Endothelial cell (in vitro differentiated cells): ENCODE measurements around the gene NRXN3. TPM values are rescaled to one million over a fixed set of nuclear protein-coding genes. Genes with fewer than 3 reads are reported as not detected.
A peak's percentile ranks its signal among the peaks of the same experiment; 100 is the strongest.

ENCODE experiments used
- DNase-seq: peaks from one replicate; pipeline ENCODE4 v3.0.0; 2021; ENCODE audit warnings: low spot score
- H3K27ac Mint-ChIP-seq: one replicate; pipeline ENCODE4 v1.8.0; 2021; ENCODE audit warnings: mixed read lengths, inconsistent platforms; ENCODE audit not compliant: unreplicated experiment
- H3K27me3 Mint-ChIP-seq: one replicate; pipeline ENCODE4 v1.8.0; 2021; ENCODE audit warnings: mild to moderate bottlenecking, moderate library complexity, mixed read lengths, inconsistent platforms; ENCODE audit not compliant: unreplicated experiment
- H3K36me3 Mint-ChIP-seq: one replicate; pipeline ENCODE4 v1.8.0; 2021; ENCODE audit warnings: mild to moderate bottlenecking, low read depth, mixed read lengths, inconsistent platforms; ENCODE audit not compliant: unreplicated experiment
- H3K4me1 Mint-ChIP-seq: one replicate; pipeline ENCODE4 v1.8.0; 2021; ENCODE audit warnings: mild to moderate bottlenecking, mixed read lengths, inconsistent platforms; ENCODE audit not compliant: unreplicated experiment
- H3K4me3 Mint-ChIP-seq: one replicate; pipeline ENCODE4 v1.8.0; 2021; ENCODE audit warnings: mild to moderate bottlenecking, mixed read lengths, inconsistent platforms; ENCODE audit not compliant: unreplicated experiment
- H3K9me3 Mint-ChIP-seq: one replicate; pipeline ENCODE4 v1.8.0; 2021; ENCODE audit warnings: mixed read lengths, inconsistent platforms; ENCODE audit not compliant: unreplicated experiment
- CTCF ChIP-seq: fragments of 200-600 bp; sonication (generic); IDR thresholded peaks from one replicate; pipeline ENCODE4 v1.5.0; 2021; ENCODE audit warnings: antibody characterized with exemption; ENCODE audit not compliant: unreplicated experiment
- total RNA-seq: library from RNA; stranded (reverse); fragmentation: NEBNext Ultra II Directional; extraction: Animal tissue kit (Norgen Biotek cat#: 25700); gene quantifications from one replicate; pipeline ENCODE4 v1.2.1, GENCODE V29; 2021; ENCODE audit not compliant: unreplicated experiment

Gene NRXN3
- total RNA-seq, 1 donor from 2014 or later, result 2.3 TPM

DNA sequence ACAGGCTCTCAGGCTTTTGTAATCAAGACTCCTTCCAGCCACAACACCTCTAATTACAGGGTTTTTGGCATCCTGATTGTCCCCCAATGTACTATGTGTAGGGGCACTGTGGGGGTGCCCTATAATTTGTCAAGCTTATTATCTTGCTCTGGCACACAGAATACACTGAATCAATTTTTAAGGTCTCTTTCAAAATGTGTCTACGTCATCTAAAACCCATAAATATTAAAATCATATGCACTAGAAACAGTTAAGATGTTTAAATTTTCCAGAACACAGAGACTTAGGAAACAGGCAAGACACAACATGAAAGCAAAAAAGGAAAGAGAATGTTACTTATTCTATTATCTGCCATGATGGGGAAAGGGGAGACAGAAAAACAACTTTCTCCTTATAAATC, 665.7 kb downstream of the NRXN3 start:
- peaks cover 4% of the 10 kb centered on the region for H3K27me3 Mint-ChIP-seq
- H3K36me3 Mint-ChIP-seq, result no peaks in the 10 kb centered on the region
- no peak for DNase-seq

GRCh38 chr14:78836777-78837176, 666.6 kb downstream of the NRXN3 start:
- no peak overlapping the region for H3K4me3 Mint-ChIP-seq
- no peaks in the 10 kb centered on the region for H3K9me3 Mint-ChIP-seq
- H3K27ac Mint-ChIP-seq, result no peak overlapping the region
- peaks cover 4% of the 10 kb centered on the region for H3K27me3 Mint-ChIP-seq
- peak; percentile 65 for TF ChIP-seq CTCF
- DNase-seq, result peak; percentile 78
- no peaks in the 10 kb centered on the region for H3K36me3 Mint-ChIP-seq
- H3K4me1 Mint-ChIP-seq, result no peaks in the 10 kb centered on the region

More for the DNA sequence above, 665.7 kb downstream of the NRXN3 start:
- Mint-ChIP-seq H3K9me3 (no peaks in the 10 kb centered on the region), H3K4me3 (no peak overlapping the region), H3K27ac (no peak overlapping the region), H3K4me1 (no peaks in the 10 kb centered on the region)
- TF ChIP-seq CTCF, result no peak

- DNase-seq, result no peak
- no peak for TF ChIP-seq CTCF
- Mint-ChIP-seq H3K27ac (no peak overlapping the region), H3K4me1 (no peaks in the 10 kb centered on the region), H3K9me3 (no peaks in the 10 kb centered on the region), H3K27me3 (peaks cover under 1% of the 10 kb centered on the region), H3K4me3 (no peak overlapping the region), H3K36me3 (no peaks in the 10 kb centered on the region)
Measured at GRCh38 chr14:78838959-78839358, 668.8 kb downstream of the NRXN3 start.

- no peaks in the 10 kb centered on the region for H3K27me3 Mint-ChIP-seq
- H3K36me3 Mint-ChIP-seq, result no peaks in the 10 kb centered on the region
- no peak for DNase-seq
- no peak overlapping the region for H3K27ac Mint-ChIP-seq
- H3K4me3 Mint-ChIP-seq, result no peak overlapping the region
- TF ChIP-seq CTCF, result no peak
- no peaks in the 10 kb centered on the region for H3K4me1 Mint-ChIP-seq
- no peaks in the 10 kb centered on the region for H3K9me3 Mint-ChIP-seq
Measured at GRCh38 chr14:78840898-78841297, 670.7 kb downstream of the NRXN3 start.

GRCh38 chr14:78847801-78848200, 677.6 kb downstream of the NRXN3 start:
- Mint-ChIP-seq H3K4me1 (peaks cover 26% of the 10 kb centered on the region), H3K27me3 (no peaks in the 10 kb centered on the region), H3K9me3 (no peaks in the 10 kb centered on the region), H3K27ac (no peak overlapping the region), H3K36me3 (no peaks in the 10 kb centered on the region), H3K4me3 (no peak overlapping the region)
- no peak for DNase-seq
- TF ChIP-seq CTCF, result no peak
